Measurements from ENCODE around the gene MALT1.
"Not testable (repeated sequence)": the region's sequence is repeated elsewhere in the genome, so short reads cannot be mapped to it uniquely, and the experiment has no call there.

The MALT1 gene, protein sequence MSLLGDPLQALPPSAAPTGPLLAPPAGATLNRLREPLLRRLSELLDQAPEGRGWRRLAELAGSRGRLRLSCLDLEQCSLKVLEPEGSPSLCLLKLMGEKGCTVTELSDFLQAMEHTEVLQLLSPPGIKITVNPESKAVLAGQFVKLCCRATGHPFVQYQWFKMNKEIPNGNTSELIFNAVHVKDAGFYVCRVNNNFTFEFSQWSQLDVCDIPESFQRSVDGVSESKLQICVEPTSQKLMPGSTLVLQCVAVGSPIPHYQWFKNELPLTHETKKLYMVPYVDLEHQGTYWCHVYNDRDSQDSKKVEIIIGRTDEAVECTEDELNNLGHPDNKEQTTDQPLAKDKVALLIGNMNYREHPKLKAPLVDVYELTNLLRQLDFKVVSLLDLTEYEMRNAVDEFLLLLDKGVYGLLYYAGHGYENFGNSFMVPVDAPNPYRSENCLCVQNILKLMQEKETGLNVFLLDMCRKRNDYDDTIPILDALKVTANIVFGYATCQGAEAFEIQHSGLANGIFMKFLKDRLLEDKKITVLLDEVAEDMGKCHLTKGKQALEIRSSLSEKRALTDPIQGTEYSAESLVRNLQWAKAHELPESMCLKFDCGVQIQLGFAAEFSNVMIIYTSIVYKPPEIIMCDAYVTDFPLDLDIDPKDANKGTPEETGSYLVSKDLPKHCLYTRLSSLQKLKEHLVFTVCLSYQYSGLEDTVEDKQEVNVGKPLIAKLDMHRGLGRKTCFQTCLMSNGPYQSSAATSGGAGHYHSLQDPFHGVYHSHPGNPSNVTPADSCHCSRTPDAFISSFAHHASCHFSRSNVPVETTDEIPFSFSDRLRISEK

DNA sequence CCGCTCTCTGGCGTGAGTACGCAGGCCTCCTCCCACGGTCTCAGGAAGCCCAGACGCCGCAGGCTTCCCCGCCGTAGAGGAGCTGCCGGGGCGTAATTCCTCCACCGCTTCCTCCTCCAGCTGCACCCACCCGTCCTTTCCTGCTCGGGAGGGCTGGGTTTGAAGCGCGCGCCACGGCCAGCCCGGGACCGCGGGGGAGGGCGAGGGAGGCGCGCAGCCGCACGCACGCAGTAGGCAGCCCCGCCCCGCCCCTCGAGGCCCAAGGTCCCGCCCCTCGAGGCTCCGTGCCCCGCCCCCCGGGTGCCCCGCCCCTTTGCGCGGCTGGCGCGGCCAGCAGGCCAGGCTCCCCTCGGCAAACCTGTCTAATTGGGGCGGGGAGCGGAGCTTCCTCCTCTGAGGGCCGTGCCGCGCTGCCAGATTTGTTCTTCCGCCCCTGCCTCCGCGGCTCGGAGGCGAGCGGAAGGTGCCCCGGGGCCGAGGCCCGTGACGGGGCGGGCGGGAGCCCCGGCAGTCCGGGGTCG is at the start of gene MALT1:
MALT1 (plus strand) TSS at position 355 of the 521 bp plus-strand sequence. CDS start 179 bp downstream, outside the sequence.
- DNase-seq (ENCODE audit: low spot score), result peak; percentile 99

DNA sequence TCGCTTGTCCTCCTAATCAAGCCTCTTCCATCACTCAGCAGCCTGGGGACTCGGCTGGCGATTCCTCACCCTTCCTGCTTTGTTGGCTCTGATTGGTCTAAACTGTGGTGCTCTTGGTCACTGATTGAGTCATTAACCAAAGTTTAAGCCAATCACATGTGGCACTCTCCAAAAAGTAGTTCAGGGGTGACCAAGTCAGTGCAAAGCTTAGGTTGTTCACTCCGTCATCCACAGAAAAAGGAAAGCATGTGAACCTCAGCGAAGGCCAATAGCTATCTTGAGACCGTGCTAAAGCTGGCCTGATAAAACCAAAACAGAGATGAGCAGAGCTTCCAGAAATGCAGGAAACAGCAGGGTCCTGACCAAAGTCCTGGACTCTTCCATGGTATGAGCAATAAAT is 47.3 kb upstream of the MALT1 start:
- no peak for DNase-seq (ENCODE audit: low spot score)

DNA sequence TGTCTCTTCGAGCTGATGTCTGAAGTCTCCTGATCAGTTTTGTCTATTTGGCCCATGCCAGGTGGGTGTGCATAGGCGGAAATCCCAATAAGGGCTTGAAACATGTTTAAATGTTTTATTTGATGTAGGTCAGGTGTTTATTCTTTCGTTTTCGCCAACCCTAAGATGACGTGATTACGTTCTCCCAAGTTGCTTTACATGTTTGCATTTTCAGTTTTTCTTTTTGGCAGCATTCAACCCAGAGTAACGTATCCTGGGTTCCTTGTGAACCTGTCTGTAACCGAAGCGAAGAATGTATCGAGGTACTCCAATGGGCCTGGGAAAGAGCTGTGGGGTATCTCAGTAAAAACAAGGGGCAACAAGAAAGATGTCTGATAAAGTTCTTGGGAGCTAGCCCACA is 45.4 kb upstream of the MALT1 start:
- no peak for DNase-seq (ENCODE audit: low spot score)

DNA sequence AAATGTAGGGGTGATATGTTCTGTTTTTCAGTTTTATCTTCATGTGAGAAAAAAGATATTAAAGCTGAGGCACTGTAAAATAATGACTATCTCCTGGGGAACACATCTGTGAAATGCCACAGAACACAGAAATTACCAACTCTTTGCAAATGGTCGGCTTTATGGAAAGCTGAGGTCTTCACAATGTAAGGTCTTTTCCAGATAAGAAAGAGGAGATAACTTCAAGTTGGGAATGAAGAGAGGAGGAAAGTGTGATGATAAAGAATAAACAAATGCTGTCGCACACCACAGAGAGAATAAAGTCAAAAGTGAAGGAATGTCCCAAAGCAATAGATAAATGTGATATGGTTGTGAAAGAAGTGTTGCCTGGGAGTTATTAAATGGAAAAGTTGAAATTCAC is 41.2 kb upstream of the MALT1 start:
- no peak for DNase-seq (ENCODE audit: low spot score)

DNA sequence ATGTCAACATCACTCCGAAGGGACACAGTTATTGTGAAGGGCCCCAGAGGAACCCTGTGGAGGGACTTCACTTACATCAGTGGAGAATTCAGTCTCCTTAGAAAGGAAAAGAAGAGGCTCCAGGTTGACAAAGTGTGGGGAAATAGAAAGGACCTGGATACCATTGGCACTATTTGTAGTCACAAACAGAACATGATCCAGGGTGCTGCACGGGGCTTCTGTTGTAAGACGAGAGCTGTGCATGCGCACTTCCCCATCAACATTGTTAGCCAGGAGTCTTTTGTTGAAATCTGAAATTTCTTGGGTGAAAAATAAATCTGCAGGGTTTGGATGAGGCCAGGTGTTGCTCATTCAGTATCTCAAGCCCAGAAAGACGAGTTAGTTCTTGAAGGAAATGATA is 40.0 kb upstream of the MALT1 start:
- no peak for DNase-seq (ENCODE audit: low spot score)

DNA sequence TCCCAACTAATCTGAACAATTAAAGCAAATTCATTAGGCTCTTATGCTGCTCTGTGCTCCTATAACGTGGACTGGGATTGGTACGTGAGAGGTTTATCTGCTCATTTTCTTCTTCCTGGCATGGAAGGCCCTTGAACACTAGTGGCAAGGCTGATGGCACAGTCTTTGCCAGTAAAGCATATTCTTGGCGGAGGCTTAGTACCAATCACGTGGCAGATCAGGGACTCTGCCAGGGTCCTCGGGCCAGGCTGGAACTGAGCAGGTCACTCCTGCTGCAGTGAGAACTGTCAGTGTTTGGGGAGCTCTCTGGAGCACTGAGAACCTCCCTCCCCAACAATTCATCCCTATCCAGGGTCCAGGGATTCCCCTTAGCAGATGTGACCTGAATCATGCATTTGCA is 38.7 kb upstream of the MALT1 start:
- DNase-seq (ENCODE audit: low spot score), result no peak

DNA sequence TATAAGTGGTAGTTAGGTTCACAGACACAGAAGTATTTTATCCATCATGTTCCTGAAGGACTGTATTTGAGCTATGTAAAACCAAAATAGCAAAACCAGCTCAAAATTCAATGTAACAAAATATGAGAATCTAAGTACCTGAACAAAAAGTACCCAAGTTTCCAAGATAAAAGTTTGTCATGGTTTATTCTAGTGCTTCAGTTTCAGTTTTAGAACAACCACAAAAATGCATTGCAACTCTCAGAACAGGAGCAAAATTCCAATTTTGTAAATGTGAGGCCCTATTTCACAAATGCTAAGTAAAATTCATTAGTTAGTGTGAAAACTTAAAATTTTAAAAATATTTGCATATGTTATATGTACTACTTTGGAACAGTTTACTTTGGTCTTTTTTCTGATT is 37.4 kb upstream of the MALT1 start:
- peak; percentile 17 for DNase-seq (ENCODE audit: low spot score)

DNA sequence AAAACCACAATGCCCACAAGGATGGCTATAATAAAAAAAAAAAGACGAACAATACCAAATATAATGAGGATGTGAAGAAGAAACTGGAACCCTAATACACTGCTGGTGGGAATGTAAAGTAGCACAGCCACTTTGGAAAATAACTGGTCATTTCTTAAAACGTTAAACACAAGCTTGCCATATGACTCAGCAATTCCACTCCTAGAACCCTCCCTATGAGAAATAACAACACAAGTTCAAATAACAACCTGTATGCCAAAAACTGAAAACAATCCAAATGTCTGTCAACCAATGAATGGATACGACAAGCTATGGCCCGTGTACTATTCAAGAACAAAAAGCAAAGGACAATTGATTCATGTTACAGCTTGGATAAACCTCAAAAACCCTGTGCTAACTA is 35.4 kb upstream of the MALT1 start:
- peak; percentile 26 for DNase-seq (ENCODE audit: low spot score)

DNA sequence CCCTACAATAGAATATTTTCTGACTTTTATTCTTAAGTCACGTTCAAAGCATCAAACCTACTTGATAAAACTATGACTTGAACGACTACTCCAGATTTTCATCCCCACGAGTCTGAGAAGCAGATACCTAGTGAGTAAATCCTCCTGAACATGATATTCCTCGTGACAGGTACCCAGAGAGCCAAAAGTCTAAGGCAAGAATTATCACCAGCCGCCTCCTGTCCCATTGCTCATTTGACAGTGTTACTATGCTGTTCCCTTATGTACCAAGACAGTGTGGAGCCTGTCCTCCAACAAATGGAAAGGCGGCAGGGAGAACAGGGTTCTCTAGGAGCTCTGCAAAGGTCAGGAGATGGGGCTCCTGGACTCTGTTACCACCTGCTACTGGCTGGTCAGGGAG is 34.1 kb upstream of the MALT1 start:
- no peak for DNase-seq (ENCODE audit: low spot score)

DNA sequence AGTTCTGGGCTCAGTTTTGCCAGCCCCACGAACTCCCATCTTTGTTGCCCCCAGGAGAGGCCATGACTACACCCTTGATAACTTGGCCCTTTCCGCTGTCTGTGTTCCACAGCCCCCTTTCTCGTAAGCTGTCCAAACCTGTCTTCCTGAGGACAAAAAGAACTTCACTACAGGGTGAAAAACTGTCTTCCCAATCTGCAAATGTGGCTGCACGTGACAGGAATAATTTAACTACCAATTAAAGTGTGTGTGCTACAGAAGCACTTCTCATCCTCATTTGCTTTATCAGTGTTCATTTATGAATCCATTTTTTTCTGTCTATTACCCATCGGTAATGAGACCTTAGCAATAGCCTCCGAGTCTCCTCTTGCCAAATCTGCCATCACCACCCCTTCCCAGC is 33.3 kb upstream of the MALT1 start:
- DNase-seq (ENCODE audit: low spot score), result no peak

DNA sequence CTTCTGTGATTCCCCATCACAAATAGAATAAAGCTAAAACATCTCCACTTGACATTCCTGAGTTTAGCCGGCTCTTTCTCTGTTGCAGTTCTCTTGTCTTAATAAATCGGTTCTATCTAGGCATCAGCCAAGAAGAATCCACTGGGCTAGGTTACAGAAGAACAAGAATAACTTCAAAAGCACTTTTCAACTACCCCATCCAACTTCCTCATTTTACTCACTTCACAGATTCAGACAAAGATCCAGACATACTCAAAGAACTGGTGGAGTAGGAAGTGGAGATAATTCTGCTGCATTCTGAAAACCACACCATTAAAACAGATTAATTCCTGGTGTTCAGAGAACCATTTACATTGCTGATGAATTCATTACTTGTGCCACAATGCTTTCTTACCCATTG is 32.8 kb upstream of the MALT1 start:
- DNase-seq (ENCODE audit: low spot score), result no peak

DNA sequence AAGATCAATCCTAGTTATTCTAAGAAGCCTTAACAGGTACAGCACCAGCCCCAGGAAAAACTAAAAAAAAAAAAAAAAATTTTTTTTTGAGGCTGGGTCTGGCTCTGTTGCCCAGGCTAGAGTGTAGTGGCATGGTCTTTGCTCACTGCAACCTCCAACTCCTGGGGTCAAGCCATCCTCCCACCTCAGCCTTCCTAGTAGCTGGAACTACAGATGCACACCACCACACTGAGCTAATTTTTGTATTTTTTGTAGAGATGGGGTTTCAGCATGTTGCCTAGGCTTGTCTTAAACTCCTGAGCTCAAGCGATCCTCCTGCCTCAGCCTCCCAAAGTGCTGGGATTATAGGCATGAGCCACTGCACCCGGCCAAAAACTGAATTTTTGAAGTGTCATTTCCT is 32.0 kb upstream of the MALT1 start:
- DNase-seq (ENCODE audit: low spot score), result no peak

DNA sequence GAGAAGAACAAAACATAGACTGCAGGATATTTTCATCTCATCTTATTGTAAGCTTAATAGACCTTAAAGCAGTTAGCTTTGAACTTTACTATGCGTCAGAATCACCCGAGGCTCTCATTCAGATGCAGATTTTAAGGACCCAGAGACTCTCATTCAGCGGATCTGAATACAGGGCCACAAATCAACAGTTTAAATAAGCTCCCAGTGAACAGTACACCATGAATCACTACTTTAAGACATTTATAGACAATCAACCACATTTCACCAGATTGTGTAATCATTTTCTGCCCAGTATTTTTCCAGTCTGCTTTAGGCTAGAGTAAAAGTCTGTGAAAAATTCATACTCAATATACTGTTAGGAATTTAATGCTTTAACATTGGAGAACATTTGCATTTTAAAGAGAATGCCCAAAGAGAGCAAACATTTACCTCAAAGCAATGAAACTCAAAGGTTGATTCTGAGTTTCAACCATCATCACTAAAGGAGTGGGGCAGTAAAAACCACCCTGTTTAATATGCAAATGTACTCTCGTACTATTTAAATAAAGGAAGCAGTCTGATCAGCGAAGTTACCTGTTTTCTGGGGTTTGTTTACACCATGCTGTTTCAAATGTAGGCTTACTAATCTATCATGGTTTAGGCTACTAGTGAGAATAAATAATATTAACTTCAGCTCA is 31.4 kb upstream of the MALT1 start:
- DNase-seq (ENCODE audit: low spot score), result peak; percentile 34

DNA sequence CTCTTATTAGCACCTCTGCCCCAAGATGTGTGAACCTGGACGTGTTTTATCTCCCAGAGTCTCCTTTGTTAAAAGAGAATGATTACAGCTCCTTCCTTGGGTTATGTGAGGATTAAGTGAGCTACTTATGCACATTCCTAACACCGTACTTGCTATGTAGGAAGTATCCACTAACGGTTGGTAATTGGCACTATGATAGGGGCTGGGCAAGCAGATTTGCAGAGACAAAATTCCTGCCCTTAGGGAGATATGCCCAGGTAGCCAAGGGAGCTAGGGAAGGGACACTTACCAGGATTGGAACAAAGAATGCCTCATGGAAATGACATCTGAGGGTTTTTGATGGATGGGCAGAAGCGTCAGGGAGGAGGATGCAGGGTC is 30.8 kb upstream of the MALT1 start:
- DNase-seq (ENCODE audit: low spot score), result no peak

DNA sequence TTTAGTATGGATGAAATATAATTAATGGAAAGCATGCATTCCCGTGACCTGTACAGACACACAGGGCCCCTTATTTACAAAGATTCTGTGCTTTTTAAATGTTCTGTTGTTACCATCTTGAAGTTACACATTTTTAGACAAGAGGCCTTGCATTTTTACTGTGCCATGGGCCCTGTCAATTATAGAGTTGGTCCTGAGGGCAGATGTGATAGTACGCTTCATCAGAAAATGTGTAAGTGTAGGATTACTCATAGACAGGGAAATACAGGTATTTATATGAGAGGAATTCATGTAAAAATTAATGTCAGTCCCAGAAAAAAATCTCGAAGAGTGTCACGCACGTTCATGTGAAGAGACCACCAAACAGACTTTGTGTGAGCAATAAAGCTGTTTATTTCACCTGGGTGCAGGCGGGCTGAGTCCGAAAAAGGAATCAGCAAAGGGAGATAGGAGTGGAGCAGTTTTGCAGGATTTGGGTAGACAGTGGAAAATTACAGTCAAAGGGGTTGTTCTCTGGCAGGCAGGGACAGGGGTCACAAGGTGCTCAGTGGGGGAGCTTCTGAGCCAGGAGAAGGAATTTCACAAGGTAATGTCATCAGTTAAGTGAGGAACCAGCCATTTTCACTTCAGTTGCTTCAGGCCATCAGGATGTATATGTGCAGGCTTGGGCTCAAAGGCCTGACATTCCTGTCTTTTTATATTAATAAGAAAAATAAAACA is 30.2 kb upstream of the MALT1 start:
- no peak for DNase-seq (ENCODE audit: low spot score)

DNA sequence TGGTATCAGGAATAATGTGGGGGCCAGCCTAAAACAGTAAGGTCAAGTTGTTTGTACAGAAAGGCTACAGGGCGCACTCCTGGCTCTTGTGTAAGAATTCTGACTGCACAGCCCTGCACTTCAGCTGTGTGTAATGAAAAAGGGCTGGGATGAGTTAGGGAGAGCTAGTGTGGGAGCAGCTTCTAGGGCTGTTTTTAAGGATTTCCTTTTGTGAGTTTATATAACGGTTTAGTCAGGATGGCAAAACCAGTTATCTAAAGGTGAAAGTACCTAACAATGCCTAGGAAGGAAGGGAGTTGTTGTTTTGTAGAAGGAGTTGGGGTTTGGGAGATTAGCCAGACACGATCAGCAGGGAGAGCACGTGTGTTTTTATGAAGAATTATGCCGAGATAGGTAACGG is 27.7 kb upstream of the MALT1 start:
- not testable (repeated sequence) for DNase-seq (ENCODE audit: low spot score)

DNA sequence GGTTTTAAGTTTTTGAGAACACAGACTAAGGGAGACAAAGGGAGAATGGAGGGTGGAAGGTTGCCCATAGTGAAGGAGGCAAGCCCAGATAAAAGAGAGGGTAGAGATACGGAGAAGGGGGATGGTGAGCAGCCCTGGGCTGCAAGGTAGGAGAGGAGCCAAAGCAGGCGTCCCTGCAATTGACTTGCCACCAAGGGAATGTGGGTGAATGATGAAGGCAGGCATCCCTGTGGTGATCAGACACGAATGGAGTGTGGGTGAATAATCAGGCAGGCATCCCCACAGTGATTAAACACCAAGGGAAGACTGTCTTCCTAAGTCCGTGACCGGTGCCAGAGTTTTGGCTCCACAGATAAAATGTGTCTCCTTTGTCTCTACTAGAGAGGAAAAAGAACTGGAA is 25.9 kb upstream of the MALT1 start:
- DNase-seq (ENCODE audit: low spot score), result peak; percentile 30

DNA sequence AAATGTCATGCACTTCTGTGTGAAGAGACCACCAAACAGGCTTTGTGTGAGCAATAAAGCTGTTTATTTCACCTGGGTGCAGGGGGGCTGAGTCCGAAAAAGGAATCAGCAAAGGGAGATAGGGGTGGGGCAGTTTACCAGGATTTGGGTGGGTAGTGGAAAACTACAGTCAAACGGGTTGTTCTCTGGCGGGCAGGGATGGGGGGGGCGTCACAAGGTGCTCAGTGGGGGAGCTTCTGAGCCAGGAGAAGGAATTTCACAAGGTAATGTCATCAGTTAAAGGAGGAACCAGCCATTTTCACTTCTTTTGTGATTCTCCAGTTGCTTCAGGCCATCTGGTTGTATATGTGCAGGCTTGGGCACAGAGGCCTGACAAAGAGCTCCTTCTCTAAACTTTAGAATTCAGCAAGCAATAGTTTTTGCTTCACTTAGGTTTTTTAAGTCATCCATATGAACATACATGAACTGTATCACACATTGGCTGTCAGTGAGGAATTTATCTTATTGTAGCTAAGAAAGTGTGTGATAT is 24.9 kb upstream of the MALT1 start:
- DNase-seq (ENCODE audit: low spot score), result no peak

DNA sequence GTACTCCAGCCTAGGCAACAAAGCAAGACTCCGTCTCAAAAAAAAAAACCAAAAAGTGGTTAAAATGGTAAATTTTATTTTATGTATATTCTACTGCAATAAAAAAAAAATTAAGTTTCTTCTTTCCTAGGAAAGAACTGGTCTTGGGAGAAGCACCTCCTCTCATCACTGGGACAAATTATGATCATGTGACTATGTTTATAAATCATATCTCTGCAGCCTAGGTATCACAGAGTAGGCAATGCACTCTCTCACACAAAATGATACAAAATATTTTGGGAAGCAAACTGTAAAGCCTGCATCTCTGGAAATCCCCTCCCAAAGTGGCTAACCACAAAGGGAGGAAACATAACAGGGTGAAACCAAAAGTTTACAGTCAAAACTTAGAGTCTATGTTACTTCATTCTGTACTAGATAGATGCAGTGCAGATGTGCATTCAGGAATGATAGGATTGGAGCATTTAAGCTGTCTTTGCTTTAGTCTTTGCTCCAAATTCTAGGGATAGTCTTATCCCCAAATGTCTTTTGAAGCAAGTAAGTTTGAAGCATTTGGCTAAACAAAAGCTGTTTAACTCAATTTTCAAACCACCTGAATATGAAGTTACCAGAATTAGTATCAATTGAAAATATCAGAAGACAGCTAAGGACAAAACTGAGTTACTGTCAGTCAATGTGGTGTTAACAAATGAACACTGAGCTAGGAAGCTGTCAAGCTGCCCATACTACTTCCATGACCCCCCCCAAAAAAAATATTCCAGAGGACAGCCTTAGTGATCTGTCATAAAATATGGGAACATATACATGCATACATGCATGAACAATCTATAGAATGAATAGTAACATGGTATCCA is 21.1 kb upstream of the MALT1 start:
- DNase-seq (ENCODE audit: low spot score), result no peak

DNA sequence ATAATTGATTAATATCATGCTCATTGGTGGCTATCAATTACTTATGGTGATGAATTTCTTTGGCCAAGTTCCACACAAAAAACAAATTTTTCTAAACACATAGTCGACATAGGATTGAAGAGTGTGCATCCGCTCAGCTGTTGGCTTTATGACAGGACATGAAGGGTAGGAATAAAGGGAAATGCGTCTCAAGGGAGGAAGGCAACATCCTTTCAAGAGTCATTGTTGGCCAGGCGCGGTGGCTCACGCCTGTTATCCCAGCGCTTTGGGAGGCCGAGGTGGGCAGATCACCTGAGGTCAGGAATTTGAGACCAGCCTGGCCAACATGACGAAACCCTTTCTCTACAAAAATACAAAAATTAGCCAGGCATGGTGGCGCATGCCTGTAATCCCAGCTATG is 20.4 kb upstream of the MALT1 start:
- not testable (repeated sequence) for DNase-seq (ENCODE audit: low spot score)

Data from AG20443 (cell line).